NT2/D1 (cell line): ENCODE results near the gene ZDHHC3.

ENCODE experiments used
- YY1 ChIP-seq: IDR thresholded peaks from 2 replicates; pipeline ENCODE4 v1.6.1; 2011; ENCODE audit not compliant: insufficient read length, insufficient read depth
- ZNF274 ChIP-seq: IDR thresholded peaks from 2 replicates; pipeline ENCODE4 v1.6.1; 2011; ENCODE audit warnings: mild to moderate bottlenecking, low read depth, low read length

DNA sequence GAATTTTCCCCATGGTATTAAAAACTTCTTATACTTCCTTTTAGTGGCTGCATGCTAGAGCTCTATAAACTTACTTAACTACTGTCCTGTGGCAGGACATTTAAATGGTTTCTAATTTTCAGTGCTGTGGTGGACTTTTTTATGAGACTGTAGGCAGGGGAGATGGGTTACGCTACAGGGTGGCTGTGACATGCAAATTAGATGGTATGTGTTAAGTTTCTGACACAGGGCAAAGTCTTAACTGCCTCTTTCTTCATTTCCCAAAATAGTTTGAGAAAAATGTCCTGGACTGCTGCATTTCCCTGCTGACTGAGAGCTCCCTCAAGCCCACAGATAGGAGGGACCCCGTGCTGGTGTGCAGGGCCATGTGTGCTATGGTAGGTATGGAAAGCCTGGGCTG, 79.5 kb downstream of the ZDHHC3 start:
- TF ChIP-seq ZNF274, result no peak
- no peak for TF ChIP-seq YY1
